GM21367 (cell line): ENCODE results near the gene FAM216A.

Source experiments
- ATAC-seq: cut with Tn5 transposase; IDR thresholded peaks from one replicate; pipeline ENCODE4 v1.9.1; 2021; ENCODE audit not compliant: unreplicated experiment

The FAM216A gene

GRCh38 chr12:110537605-110538409 is 69.2 kb downstream of the FAM216A start:
- no peak for ATAC-seq

GRCh38 chr12:110538869-110539622 is 70.4 kb downstream of the FAM216A start:
- ATAC-seq: no peak
